IMR-90 (cell line): ENCODE data around the gene IFTAP. TPM values are rescaled to one million over a fixed set of nuclear protein-coding genes. Genes with fewer than 3 reads are reported as not detected.

Source experiments
- ATAC-seq: fragments of 200-7000 bp; cut with Tn5 transposase; 2 replicates; pipeline ENCODE4 v1.9.1; 2020; ENCODE audit warnings: low read depth, mild to moderate bottlenecking, moderate library complexity
- BruUV-seq: library from RNA; stranded (reverse); fragments of 400-500 nt; replicated peaks from 2 replicates; lab custom pipeline; 2021; lab: Mats Ljungman, UMichigan
- CTCF ChIA-PET: fragments of 300-600 bp; formaldehyde crosslinking; extraction: SDS; loops from one replicate; lab custom pipeline; 2021; ENCODE audit warnings: antibody characterized with exemption; lab: Yijun Ruan, JAX
- POLR2A ChIA-PET: fragments of 300-600 bp; sonication (Branson Sonifier 250); formaldehyde crosslinking; loops from one replicate; lab custom pipeline; 2022; ENCODE audit warnings: antibody characterized with exemption; ENCODE audit not compliant: unreplicated experiment; lab: Charles Lee
- DNase-seq: peaks from one replicate; pipeline ENCODE4 v3.0.0; 2013
- H2AFZ ChIP-seq: replicated peaks from 2 replicates; pipeline ENCODE3; 2013; ENCODE audit warnings: low read length, mild to moderate bottlenecking; ENCODE audit not compliant: poor library complexity
- H2AK5ac ChIP-seq: 2 replicates; pipeline ENCODE4 v1.6.1; 2013; ENCODE audit warnings: low read depth, low read length, inconsistent platforms
- H2AK9ac ChIP-seq: replicated peaks from 2 replicates; pipeline ENCODE3; 2013; ENCODE audit warnings: mild to moderate bottlenecking, low read depth, low read length, moderate library complexity; ENCODE audit not compliant: poor library complexity
- H2BK120ac ChIP-seq: 2 replicates; pipeline ENCODE4 v1.6.1; 2013; ENCODE audit warnings: low read depth, low read length, inconsistent platforms
- H2BK15ac ChIP-seq: 3 replicates; pipeline ENCODE4 v1.6.1; 2013; ENCODE audit warnings: low read depth, low read length, inconsistent platforms
- H2BK20ac ChIP-seq: 2 replicates; pipeline ENCODE4 v1.6.1; 2013; ENCODE audit warnings: low read depth, mild to moderate bottlenecking, inconsistent platforms, low read length, moderate library complexity
- H2BK5ac ChIP-seq: 2 replicates; pipeline ENCODE4 v1.6.1; 2013; ENCODE audit warnings: mild to moderate bottlenecking, low read depth, low read length, inconsistent platforms; ENCODE audit not compliant: poor library complexity, severe bottlenecking
- H3K14ac ChIP-seq: replicated peaks from 2 replicates; pipeline ENCODE4 v1.6.1; 2013; ENCODE audit warnings: low read depth, low read length, inconsistent platforms
- H3K18ac ChIP-seq: 2 replicates; pipeline ENCODE4 v1.6.1; 2013; ENCODE audit warnings: low read depth, low read length, control low read depth
- H3K23ac ChIP-seq: 2 replicates; pipeline ENCODE4 v1.6.1; 2013; ENCODE audit warnings: low read depth, low read length, inconsistent platforms
- H3K27ac ChIP-seq: 2 replicates; pipeline ENCODE4 v1.5.1; 2013; ENCODE audit warnings: mild to moderate bottlenecking, control low read depth, low read length; ENCODE audit not compliant: insufficient read depth
- H3K27me3 ChIP-seq: 2 replicates; pipeline ENCODE4 v1.6.1; 2013; ENCODE audit warnings: low read length; ENCODE audit not compliant: control insufficient read depth, insufficient read depth
- H3K36me3 ChIP-seq: 2 replicates; pipeline ENCODE4 v1.6.1; 2013; ENCODE audit warnings: low read length, mixed read lengths; ENCODE audit not compliant: control insufficient read depth, insufficient read depth
- H3K4ac ChIP-seq: 2 replicates; pipeline ENCODE4 v1.6.1; 2013; ENCODE audit warnings: low read depth, low read length, inconsistent platforms
- H3K4me1 ChIP-seq: 2 replicates; pipeline ENCODE4 v1.6.1; 2013; ENCODE audit warnings: low read length, mixed read lengths; ENCODE audit not compliant: control insufficient read depth, insufficient read depth
- H3K4me2 ChIP-seq: 2 replicates; pipeline ENCODE4 v1.6.1; 2013; ENCODE audit warnings: low read depth, mild to moderate bottlenecking, control low read depth, low read length, moderate library complexity
- H3K4me3 ChIP-seq: 2 replicates; pipeline ENCODE4 v1.5.1; 2013; ENCODE audit warnings: low read depth, mild to moderate bottlenecking, control low read depth, low read length, moderate library complexity; ENCODE audit not compliant: insufficient read depth
- H3K56ac ChIP-seq: 2 replicates; pipeline ENCODE4 v1.6.1; 2013; ENCODE audit warnings: low read length, inconsistent platforms; ENCODE audit not compliant: insufficient read depth; ENCODE audit errors: extremely low read depth
- H3K79me1 ChIP-seq, 2 experiments: 2 replicates each; pipeline ENCODE4 v1.6.1; 2013; ENCODE audit warnings: low read length in 2 of 2, inconsistent platforms in 1 of 2, low read depth in 1 of 2
- H3K9ac ChIP-seq: 2 replicates; pipeline ENCODE4 v1.6.1; 2013; ENCODE audit warnings: low read depth, low read length, control low read depth
- H3K9me1 ChIP-seq: 2 replicates; pipeline ENCODE4 v1.6.1; 2013; ENCODE audit warnings: low read length, inconsistent platforms; ENCODE audit not compliant: insufficient read depth
- H3K9me3 ChIP-seq: 2 replicates; pipeline ENCODE4 v1.6.1; 2013; ENCODE audit warnings: low read length; ENCODE audit not compliant: control insufficient read depth, insufficient read depth
- H4K20me1 ChIP-seq: 2 replicates; pipeline ENCODE4 v1.6.1; 2013; ENCODE audit warnings: low read length, inconsistent platforms; ENCODE audit not compliant: insufficient read depth
- H4K5ac ChIP-seq: 2 replicates; pipeline ENCODE4 v1.6.1; 2013; ENCODE audit warnings: mild to moderate bottlenecking, low read depth, low read length, control low read depth
- H4K8ac ChIP-seq, 2 experiments: 2 replicates each; pipeline ENCODE4 v1.6.1; 2013; ENCODE audit warnings: low read depth in 2 of 2, low read length in 2 of 2, control low read depth in 1 of 2, inconsistent platforms in 1 of 2
- H4K91ac ChIP-seq: 2 replicates; pipeline ENCODE4 v1.6.1; 2013; ENCODE audit warnings: low read depth, low read length, inconsistent platforms; ENCODE audit not compliant: insufficient read depth
- BHLHE40 ChIP-seq: fragments of 150-350 bp; IDR thresholded peaks from 2 replicates; pipeline ENCODE4 v1.6.1; 2016; ENCODE audit warnings: mild to moderate bottlenecking, low read depth, low read length
- WGBS, 2 experiments: methylation state at CpG; one replicate each; pipeline versions ENCODE4 v1.1.5 to v1.1.7; 2013; ENCODE audit warnings: missing lambda C conversion rate in 2 of 2; ENCODE audit not compliant: insufficient read length in 1 of 2; ENCODE audit errors: extremely low coverage in 2 of 2; 5-methylcytosine and 5-hydroxymethylcytosine counted together
- dilution Hi-C: fragments of 300-500 bp; cut with HindIII; formaldehyde crosslinking; loops from one replicate; pipeline ENCODE4 v1.14.3; 2018; ENCODE audit warnings: low sequenced_read_pairs; ENCODE audit not compliant: unreplicated experiment
- in situ Hi-C: fragments of 300-500 bp; cut with MboI; formaldehyde crosslinking; loops from 3 replicates; pipeline ENCODE4 v1.14.3; 2019; ENCODE audit warnings: low sequenced_read_pairs, inconsistent platforms, mixed read lengths
- intact Hi-C: fragments of 100-400 bp; cut with micrococcal nuclease; formaldehyde crosslinking; loops from 2 replicates; pipeline ENCODE4 v1.10.0; 2022
- polyA plus RNA-seq, 3 experiments: library from polyadenylated mRNA; depleted of rRNA; stranded (reverse); fragments of >200 nt; gene quantifications; 2 replicates each; pipeline ENCODE4 v1.2.3, GENCODE V29; 2012; ENCODE audit warnings: low replicate concordance in 1 of 3
- total RNA-seq: library from RNA; depleted of rRNA; stranded (reverse); fragments of >200 nt; gene quantifications from 2 replicates; pipeline ENCODE4 v1.2.3, GENCODE V29; 2012

IFTAP gene
- total and polyA plus RNA-seq, 2 of the 4 experiments (the other 2 are of a cell fraction): 15.8 to 28.5 TPM

- ATAC-seq: no peak
- no peak overlapping the region for H2BK5ac ChIP-seq
- no TSS peak for BruUV-seq
- no peak overlapping the region for H3K4ac ChIP-seq
- no peak overlapping the region for H2BK15ac ChIP-seq
- no peak overlapping the region for H3K56ac ChIP-seq
- no peaks in the 10 kb centered on the region for H3K9me1 ChIP-seq
- no peaks in the 10 kb centered on the region; the same call in 1 of the 2 replicates for H3K27me3 ChIP-seq
- no peaks in the 10 kb centered on the region for H4K20me1 ChIP-seq
- POLR2A ChIA-PET: no interaction called here
- no peak overlapping the region for H2AK5ac ChIP-seq
- no peak overlapping the region for H3K4me2 ChIP-seq
- no peak overlapping the region for H2BK20ac ChIP-seq
- no peak overlapping the region for H3K23ac ChIP-seq
- H3K9me3 ChIP-seq: no peaks in the 10 kb centered on the region
- no peaks in the 10 kb centered on the region for H3K36me3 ChIP-seq
- H2AFZ ChIP-seq: no peak overlapping the region
- CTCF ChIA-PET: no interaction called here
- no peak overlapping the region for H4K5ac ChIP-seq
- H2AK9ac ChIP-seq: no peak overlapping the region
- no peaks in the 10 kb centered on the region for H3K4me1 ChIP-seq
- 0 out of 4 replicates have a peak, but pooled peaks cover 0 to 5% of the 10 kb centered on the region in 2 experiments for H3K79me1 ChIP-seq
- DNase-seq: no peak
- dilution Hi-C loops: no loop called here
- TF ChIP-seq BHLHE40: no peak
- intact Hi-C loops: no loop called here
- H4K8ac ChIP-seq: no peak overlapping the region
- in situ Hi-C loops: no loop called here
- no peak overlapping the region for H3K9ac ChIP-seq
- no CpG with 5 or more reads among the region's 4 CpGs for WGBS, 2 experiments
- no peak overlapping the region for H4K91ac ChIP-seq
- H3K14ac ChIP-seq: no peak overlapping the region
- H2BK120ac ChIP-seq: no peak overlapping the region
- no peak overlapping the region for H3K27ac ChIP-seq
- H3K18ac ChIP-seq: no peak overlapping the region
- no peak overlapping the region for H3K4me3 ChIP-seq
These were observed 3.8 kb upstream of the IFTAP start for GRCh38 chr11:36590513-36590912.
